Neural crest cell (in vitro differentiated cells): ENCODE data around the gene CCDC33. TPM values are rescaled to one million over a fixed set of nuclear protein-coding genes. Genes with fewer than 3 reads are reported as not detected.

Experiments used
- DNase-seq: peaks from one replicate; pipeline ENCODE4 v3.0.0; 2021; ENCODE audit warnings: low read depth, mixed read lengths, low spot score
- H3K27ac Mint-ChIP-seq: one replicate; pipeline ENCODE4 v1.8.0; 2021; ENCODE audit warnings: mild to moderate bottlenecking, mixed read lengths; ENCODE audit not compliant: unreplicated experiment
- H3K27me3 Mint-ChIP-seq: 2 replicates; pipeline ENCODE4 v1.8.0; 2021; ENCODE audit warnings: low read depth, mild to moderate bottlenecking, mixed read lengths
- H3K36me3 Mint-ChIP-seq: 2 replicates; pipeline ENCODE4 v1.8.0; 2021; ENCODE audit warnings: low read depth, mild to moderate bottlenecking, mixed read lengths
- H3K4me1 Mint-ChIP-seq: 2 replicates; pipeline ENCODE4 v1.8.0; 2021; ENCODE audit warnings: mixed read lengths
- H3K4me3 Mint-ChIP-seq: one replicate; pipeline ENCODE4 v1.8.0; 2021; ENCODE audit warnings: mild to moderate bottlenecking, mixed read lengths
- H3K9me3 Mint-ChIP-seq: 2 replicates; pipeline ENCODE4 v1.8.0; 2021; ENCODE audit warnings: mixed read lengths
- CTCF ChIP-seq: fragments of 200-600 bp; sonication (generic); conservative IDR thresholded peaks from 2 replicates; pipeline ENCODE4 v1.5.0; 2021; ENCODE audit warnings: antibody characterized with exemption, mild to moderate bottlenecking
- total RNA-seq: library from RNA; stranded (reverse); gene quantifications from 2 replicates; pipeline ENCODE4 v1.2.1, GENCODE V29; 2021

Gene CCDC33
- total RNA-seq, 1 donor from 2014 or later: 15.1 TPM

DNA sequence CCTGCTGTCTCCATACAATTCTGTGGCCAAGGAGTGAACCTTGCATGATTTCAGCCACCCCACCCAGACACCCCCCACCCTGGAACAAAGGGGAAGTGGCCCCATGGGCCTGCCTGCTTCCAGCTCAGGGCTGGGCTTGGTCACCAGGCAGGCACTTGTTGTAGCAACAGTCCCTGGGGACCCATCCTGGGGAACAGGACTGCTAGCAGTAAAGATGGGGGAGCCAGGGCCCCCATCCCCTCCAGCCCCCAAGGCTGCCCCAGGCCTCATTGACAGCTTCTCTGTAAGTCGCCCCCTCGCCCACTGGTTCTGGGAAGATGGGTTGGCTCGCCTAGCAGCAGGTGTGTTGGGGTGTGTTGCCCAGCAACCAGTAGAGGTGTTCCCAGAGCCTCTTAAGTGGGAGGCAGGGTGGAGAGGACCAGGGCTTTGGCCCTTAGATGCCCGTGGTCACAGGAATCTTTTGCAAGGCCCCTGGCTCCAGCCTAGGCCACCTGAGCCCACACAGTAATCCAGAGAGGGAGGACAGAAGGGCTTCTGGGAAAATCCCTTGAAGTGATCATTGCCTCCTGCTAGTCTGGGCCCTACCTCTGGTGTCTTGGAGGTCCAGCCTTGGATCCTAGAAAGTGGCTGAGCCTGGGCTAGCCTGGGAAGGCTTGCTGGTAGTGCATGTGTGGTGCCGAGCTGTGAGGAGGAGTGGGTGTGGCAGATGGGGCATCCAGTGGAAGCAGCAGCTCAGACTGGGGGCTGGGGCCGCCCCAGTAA, 82.4 kb downstream of the CCDC33 start:
- DNase-seq: no peak
- TF ChIP-seq CTCF: no peak
- Mint-ChIP-seq H3K27ac (no peak overlapping the region), H3K27me3 (no peaks in the 10 kb centered on the region), H3K9me3 (no peaks in the 10 kb centered on the region), H3K36me3 (no peaks in the 10 kb centered on the region), H3K4me1 (peaks cover 36% of the 10 kb centered on the region), H3K4me3 (no peak overlapping the region)

- H3K27me3 Mint-ChIP-seq: no peaks in the 10 kb centered on the region
- no peaks in the 10 kb centered on the region for H3K9me3 Mint-ChIP-seq
- peaks cover 36% of the 10 kb centered on the region for H3K4me1 Mint-ChIP-seq
- TF ChIP-seq CTCF: no peak
- no peak overlapping the region for H3K4me3 Mint-ChIP-seq
- no peaks in the 10 kb centered on the region for H3K36me3 Mint-ChIP-seq
- DNase-seq: no peak
- H3K27ac Mint-ChIP-seq: no peak overlapping the region
These were observed 83.0 kb downstream of the CCDC33 start for GRCh38 chr15:74319138-74319460.

- Mint-ChIP-seq H3K9me3 (no peaks in the 10 kb centered on the region), H3K27me3 (no peaks in the 10 kb centered on the region), H3K27ac (no peak overlapping the region), H3K36me3 (no peaks in the 10 kb centered on the region), H3K4me1 (peaks cover 36% of the 10 kb centered on the region), H3K4me3 (no peak overlapping the region)
- no peak for TF ChIP-seq CTCF
- no peak for DNase-seq
These were observed 83.6 kb downstream of the CCDC33 start for GRCh38 chr15:74319596-74320351.

GRCh38 chr15:74320352-74321247, 84.5 kb downstream of the CCDC33 start:
- H3K27me3 Mint-ChIP-seq: no peaks in the 10 kb centered on the region
- H3K27ac Mint-ChIP-seq: no peak overlapping the region
- peak; percentile 87 for DNase-seq
- no peak overlapping the region for H3K4me3 Mint-ChIP-seq
- TF ChIP-seq CTCF: peak; percentile 67
- H3K36me3 Mint-ChIP-seq: no peaks in the 10 kb centered on the region
- H3K4me1 Mint-ChIP-seq: peaks cover 31% of the 10 kb centered on the region
- no peaks in the 10 kb centered on the region for H3K9me3 Mint-ChIP-seq

GRCh38 chr15:74322558-74323180, 86.5 kb downstream of the CCDC33 start:
- TF ChIP-seq CTCF: peak; percentile 93
- H3K36me3 Mint-ChIP-seq: no peaks in the 10 kb centered on the region
- H3K9me3 Mint-ChIP-seq: no peaks in the 10 kb centered on the region
- no peak overlapping the region for H3K4me3 Mint-ChIP-seq
- no peaks in the 10 kb centered on the region for H3K27me3 Mint-ChIP-seq
- peak; percentile 67 for DNase-seq
- H3K4me1 Mint-ChIP-seq: peaks cover 15% of the 10 kb centered on the region
- no peak overlapping the region for H3K27ac Mint-ChIP-seq
